Measurements from ENCODE around the gene CCDC148.

The CCDC148 gene

DNA sequence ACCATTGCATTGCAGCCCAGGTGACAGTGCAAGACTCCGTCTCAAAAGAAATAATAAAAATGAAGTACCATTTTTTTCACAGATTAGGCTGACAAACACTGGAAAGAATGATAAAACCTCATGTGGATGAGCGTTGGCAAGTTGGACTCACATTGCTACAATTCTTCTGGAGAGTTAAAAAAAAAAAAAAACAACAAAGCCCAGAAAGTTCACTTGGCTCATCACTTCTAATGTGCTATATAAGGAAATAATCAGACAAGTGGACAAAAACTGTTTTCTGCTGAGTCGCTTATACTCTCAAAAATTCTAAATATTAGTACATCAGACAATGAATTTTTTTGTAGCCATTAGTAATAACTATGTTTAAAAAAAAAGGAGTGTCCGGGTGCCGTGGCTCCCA, 38.6 kb upstream of the CCDC148 start:
- H3K27me3 Mint-ChIP-seq (ENCODE audit: low read depth): no peaks in the 10 kb centered on the region
- no peak for TF ChIP-seq CTCF (IDR thresholded peaks at IDR 0.05; ENCODE audit: unreplicated experiment in 3 of 3)
- no peak overlapping the region for H3K27ac Mint-ChIP-seq
- peaks cover 45% of the 10 kb centered on the region for H3K4me1 Mint-ChIP-seq
- peaks cover 4% of the 10 kb centered on the region for H3K36me3 Mint-ChIP-seq (ENCODE audit: low read depth)
- H3K4me3 Mint-ChIP-seq: no peak overlapping the region
- H3K9me3 Mint-ChIP-seq: no peaks in the 10 kb centered on the region

DNA sequence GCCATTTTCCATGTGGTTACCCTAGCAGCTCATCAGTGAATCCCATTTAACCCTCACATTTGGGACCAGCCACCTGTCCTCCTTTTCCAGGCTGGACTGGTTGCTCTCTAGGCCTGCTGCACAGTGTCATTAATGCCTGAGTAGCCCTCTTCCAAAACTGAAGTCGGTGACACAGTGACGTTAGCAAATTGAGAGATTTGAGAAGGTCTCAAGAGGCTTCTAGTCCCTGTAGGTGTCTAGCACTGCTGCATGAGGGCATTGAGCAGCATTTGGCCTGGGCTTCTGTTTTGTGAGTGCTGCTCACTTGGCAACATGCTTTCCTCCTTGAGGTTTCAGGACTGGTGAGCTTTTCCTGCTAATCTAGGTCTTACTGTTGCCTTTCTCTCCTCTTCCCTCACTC, 36.9 kb upstream of the CCDC148 start:
- Mint-ChIP-seq H3K36me3 (ENCODE audit: low read depth) (peaks cover 4% of the 10 kb centered on the region), H3K9me3 (no peaks in the 10 kb centered on the region), H3K27me3 (ENCODE audit: low read depth) (no peaks in the 10 kb centered on the region), H3K4me3 (no peak overlapping the region), H3K4me1 (peaks cover 52% of the 10 kb centered on the region), H3K27ac (no peak overlapping the region)
- TF ChIP-seq CTCF (IDR thresholded peaks at IDR 0.05; ENCODE audit: unreplicated experiment in 3 of 3): no peak

DNA sequence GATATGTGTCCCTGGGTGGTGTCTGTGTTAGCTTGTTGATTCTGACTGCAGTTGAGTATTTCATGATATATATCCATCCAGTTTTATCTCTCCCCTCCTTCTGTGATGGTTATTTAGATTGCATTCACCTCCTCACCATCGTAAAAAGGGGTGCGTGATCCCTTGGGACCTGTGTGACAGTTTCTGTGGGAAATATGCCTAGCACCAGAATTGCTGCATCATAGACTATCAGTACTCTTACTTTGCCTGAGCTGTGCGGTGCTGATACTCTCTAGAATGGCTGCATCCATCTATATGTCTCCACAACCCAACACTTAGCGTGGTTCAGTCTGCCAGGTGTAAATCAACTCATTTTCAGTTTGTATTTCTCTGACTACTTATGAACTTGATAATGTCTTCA, 34.5 kb upstream of the CCDC148 start:
- Mint-ChIP-seq H3K27me3 (ENCODE audit: low read depth) (no peaks in the 10 kb centered on the region), H3K4me1 (peaks cover 61% of the 10 kb centered on the region), H3K36me3 (ENCODE audit: low read depth) (no peaks in the 10 kb centered on the region), H3K27ac (no peak overlapping the region), H3K9me3 (no peaks in the 10 kb centered on the region), H3K4me3 (no peak overlapping the region)
- no peak for TF ChIP-seq CTCF (IDR thresholded peaks at IDR 0.05; ENCODE audit: unreplicated experiment in 3 of 3)

DNA sequence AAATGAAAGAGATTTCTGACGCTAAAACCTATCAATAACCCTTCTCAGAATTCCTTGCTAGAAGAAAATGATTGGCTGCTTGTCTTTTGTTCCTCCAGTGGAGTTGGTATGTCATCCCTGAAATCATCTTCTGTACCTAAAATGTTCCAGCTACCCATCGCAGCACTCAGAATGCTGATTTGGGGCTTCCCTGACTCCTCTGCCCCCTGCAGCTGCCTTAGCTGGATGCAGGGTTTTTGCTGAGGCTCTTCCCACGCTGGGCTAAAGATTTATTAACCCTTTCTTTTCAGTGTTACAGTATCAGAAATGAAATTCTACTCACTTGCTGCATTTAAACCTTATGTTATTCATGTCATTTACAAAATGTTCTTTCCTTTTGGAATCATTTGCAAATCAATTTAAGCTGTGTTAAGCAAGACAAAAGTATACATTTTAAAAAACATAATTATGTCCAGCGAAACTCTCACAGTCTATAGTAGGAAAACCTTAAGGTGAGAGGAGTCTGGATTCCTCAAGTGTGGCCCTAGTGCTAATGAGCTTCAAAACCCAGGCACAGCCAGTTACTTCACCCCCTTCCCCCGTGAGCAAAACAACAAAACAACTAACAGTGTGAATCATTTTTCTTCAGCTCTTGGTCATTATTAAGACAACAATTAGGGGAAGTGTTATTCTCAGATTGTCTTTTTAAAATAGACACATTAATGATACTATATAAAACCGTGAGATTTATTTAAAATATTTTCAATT, 33.0 kb upstream of the CCDC148 start:
- H3K9me3 Mint-ChIP-seq: no peaks in the 10 kb centered on the region
- no peak overlapping the region for H3K4me3 Mint-ChIP-seq
- peaks cover under 1% of the 10 kb centered on the region for H3K36me3 Mint-ChIP-seq (ENCODE audit: low read depth)
- no peak for TF ChIP-seq CTCF (IDR thresholded peaks at IDR 0.05; ENCODE audit: unreplicated experiment in 3 of 3)
- H3K27ac Mint-ChIP-seq: peak overlapping the region in 2 of 3 experiments; percentile 28 to 32
- H3K27me3 Mint-ChIP-seq (ENCODE audit: low read depth): no peaks in the 10 kb centered on the region
- peaks cover 66% of the 10 kb centered on the region for H3K4me1 Mint-ChIP-seq

DNA sequence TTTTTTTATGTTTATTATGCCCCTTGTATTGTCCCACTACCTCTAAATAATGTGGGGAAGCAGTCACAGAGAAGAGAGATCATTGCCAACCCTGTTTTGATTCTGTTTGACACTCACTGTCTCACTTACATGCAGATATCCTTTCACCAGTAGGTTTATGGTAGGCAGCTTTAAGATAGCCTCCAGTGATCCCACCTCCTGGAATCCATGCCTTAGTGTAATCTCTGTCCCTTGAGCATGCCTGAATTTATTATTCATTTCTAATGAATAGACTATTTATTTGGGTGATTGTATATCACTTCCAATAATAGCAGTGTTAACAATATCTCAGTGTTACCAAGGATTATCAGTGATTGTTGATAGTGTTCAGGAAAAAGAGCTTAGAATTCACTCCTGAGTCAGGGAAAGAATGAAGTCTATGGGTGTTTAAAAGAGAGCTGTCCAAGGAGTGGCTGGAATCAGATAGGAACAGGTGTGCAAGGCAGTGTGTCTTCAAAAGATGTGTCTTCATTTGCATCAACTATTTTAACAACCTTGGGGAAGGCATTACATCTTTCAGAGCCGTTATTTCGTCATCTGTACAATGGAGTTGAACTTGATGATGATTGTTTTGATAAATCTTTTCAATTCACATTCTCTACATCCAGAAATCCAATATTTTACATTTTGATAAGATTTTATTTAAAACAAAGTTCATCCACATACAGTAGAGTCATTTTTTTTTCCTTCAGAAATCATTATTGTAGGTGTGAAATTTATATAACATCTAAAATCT, 32.1 kb upstream of the CCDC148 start:
- Mint-ChIP-seq H3K36me3 (ENCODE audit: low read depth) (peaks cover 4% of the 10 kb centered on the region), H3K4me1 (peaks cover 66% of the 10 kb centered on the region), H3K9me3 (no peaks in the 10 kb centered on the region), H3K4me3 (no peak overlapping the region), H3K27me3 (ENCODE audit: low read depth) (no peaks in the 10 kb centered on the region), H3K27ac (peak overlapping the region in 2 of 3 experiments; percentile 2 to 59)
- TF ChIP-seq CTCF (IDR thresholded peaks at IDR 0.05; ENCODE audit: unreplicated experiment in 3 of 3): no peak

Data from nephron (organoid).